ENCODE results near the gene FAIM2.
"Not testable (repeated sequence)": the region's sequence is repeated elsewhere in the genome, so short reads cannot be mapped to it uniquely, and the experiment has no call there.

The FAIM2 gene

DNA sequence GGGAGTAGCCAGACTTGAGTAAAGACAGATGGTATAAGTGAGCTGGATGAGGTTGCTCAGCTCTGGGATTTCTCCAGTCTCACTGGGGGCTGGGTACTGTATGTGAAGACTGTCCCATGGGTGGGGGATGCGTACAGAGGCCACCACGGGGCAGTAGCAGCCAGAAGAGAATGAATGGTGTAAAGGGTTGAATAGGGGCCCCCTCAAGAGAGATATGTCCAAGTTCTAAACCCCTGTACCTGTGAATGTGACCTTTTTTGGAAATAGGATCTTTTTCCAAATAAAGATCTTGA is 39.0 kb downstream of the FAIM2 start:
- H3K4me3 ChIP-seq (ENCODE audit: low read depth, low read length), result no peak overlapping the region
- TF ChIP-seq, protein P1, sequence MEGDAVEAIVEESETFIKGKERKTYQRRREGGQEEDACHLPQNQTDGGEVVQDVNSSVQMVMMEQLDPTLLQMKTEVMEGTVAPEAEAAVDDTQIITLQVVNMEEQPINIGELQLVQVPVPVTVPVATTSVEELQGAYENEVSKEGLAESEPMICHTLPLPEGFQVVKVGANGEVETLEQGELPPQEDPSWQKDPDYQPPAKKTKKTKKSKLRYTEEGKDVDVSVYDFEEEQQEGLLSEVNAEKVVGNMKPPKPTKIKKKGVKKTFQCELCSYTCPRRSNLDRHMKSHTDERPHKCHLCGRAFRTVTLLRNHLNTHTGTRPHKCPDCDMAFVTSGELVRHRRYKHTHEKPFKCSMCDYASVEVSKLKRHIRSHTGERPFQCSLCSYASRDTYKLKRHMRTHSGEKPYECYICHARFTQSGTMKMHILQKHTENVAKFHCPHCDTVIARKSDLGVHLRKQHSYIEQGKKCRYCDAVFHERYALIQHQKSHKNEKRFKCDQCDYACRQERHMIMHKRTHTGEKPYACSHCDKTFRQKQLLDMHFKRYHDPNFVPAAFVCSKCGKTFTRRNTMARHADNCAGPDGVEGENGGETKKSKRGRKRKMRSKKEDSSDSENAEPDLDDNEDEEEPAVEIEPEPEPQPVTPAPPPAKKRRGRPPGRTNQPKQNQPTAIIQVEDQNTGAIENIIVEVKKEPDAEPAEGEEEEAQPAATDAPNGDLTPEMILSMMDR (IDR thresholded peaks at IDR 0.05; ENCODE audit: insufficient read depth, low read length, missing control alignments), result no peak
- ChIA-PET CTCF (interaction anchor here (1.0 to 12.1 kb wide), 11 partner anchors 9 to 205 kb away, joined by 3 to 121 read pairs (median 17); partner anchors contain the start of gene BCDIN3D), POLR2A (no interaction called here)
- DNase-seq (ENCODE audit: low read depth, low spot score), result no peak

GRCh38 chr12:49863946-49864797 is 39.5 kb downstream of the FAIM2 start:
- no peak for DNase-seq (ENCODE audit: low read depth, low spot score)
- ChIA-PET POLR2A (no interaction called here), CTCF (interaction anchor here (0.7 to 12.1 kb wide), 11 partner anchors 8 to 206 kb away, joined by 3 to 121 read pairs (median 17); partner anchors contain the start of gene BCDIN3D)

GRCh38 chr12:49860921-49861320 is 42.8 kb downstream of the FAIM2 start:
- CTCF ChIA-PET; H3K4me3 ChIP-seq (ENCODE audit: low read depth, low read length); POLR2A ChIA-PET; DNase-seq (ENCODE audit: low read depth, low spot score): not testable (repeated sequence)

More at GRCh38 chr12:49863946-49864797, 39.5 kb downstream of the FAIM2 start:
- no peak overlapping the region for H3K4me3 ChIP-seq (ENCODE audit: low read depth, low read length)
- TF ChIP-seq, protein P1 (IDR thresholded peaks at IDR 0.05; ENCODE audit: insufficient read depth, low read length, missing control alignments), result no peak

DNA sequence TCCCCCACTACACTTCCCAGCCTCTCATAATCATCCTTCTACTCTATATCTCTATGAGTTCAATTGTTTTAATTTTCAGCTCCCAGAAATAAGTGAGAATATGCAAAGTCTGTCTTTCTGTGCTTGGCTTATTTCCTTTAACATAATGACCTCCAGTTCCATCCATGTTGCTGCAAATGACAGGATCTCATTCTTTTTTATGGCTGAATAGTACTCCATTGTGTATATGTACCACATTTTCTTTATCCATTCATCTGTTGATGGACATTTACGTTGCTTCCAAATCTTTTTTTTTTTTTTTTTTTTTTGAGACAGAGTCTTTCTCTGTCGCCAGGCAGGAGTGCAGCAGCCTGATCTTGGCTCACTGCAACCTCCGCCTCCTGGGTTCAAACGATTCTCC is 47.8 kb downstream of the FAIM2 start:
- CTCF ChIA-PET, result interaction anchor here (0.6 to 5.8 kb wide), 3 partner anchors 11 to 182 kb away, joined by 3 to 47 read pairs (median 3); no protein-coding TSS in a partner anchor
- DNase-seq (ENCODE audit: low read depth, low spot score); H3K4me3 ChIP-seq (ENCODE audit: low read depth, low read length): not testable (repeated sequence)
- POLR2A ChIA-PET, result interaction anchor here (0.6 kb wide), 1 partner anchor 152 kb away, joined by 3 read pairs; no protein-coding TSS in a partner anchor

DNA sequence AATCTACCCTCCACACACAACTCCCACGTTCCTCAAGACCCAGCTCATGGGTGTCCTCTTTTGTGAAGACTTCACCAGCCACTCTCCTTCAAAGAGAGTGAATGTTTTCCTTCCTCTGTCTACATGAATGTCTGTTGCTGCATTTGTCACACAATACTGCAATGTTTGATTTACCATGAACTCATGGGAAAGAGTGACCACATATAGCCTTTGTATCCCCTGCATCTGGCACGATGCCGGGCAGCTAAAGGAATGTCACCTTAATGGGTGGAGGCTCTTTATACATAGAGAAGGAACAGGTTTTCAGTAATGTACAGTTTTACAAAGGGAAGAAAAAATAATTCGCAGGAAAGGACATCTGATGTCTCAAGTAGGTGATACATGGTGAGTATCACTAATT is 48.7 kb downstream of the FAIM2 start:
- TF ChIP-seq, protein P1 (IDR thresholded peaks at IDR 0.05; ENCODE audit: insufficient read depth, low read length, missing control alignments), result no peak
- ChIA-PET CTCF (interaction anchor here (1.0 to 5.8 kb wide), 2 partner anchors 12 to 91 kb away, joined by 3 to 47 read pairs; no protein-coding TSS in a partner anchor), POLR2A (no interaction called here)
- DNase-seq (ENCODE audit: low read depth, low spot score), result no peak
- no peak overlapping the region for H3K4me3 ChIP-seq (ENCODE audit: low read depth, low read length)

DNA sequence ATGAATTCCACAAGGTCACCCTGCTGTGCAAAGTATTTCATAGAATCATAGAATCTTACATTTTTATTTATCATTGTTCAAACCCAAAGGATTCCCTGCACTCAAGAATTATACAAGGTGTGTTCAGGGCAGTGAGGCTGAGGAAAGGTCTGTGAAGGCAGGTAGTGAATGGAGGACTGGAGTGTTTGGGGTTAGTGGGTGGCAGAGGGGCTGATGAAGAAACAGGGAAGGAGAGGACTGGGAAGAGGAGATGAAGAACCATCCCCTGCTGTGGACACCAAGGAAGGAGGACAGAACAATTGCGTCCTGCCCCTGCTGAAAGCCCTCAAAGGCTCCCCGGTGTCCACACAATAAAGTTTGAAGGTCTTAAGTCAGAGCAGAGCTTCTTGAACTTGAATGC is 50.0 kb downstream of the FAIM2 start:
- ChIA-PET CTCF (interaction anchor here (0.7 to 5.8 kb wide), 2 partner anchors 14 to 101 kb away, joined by 3 to 47 read pairs; no protein-coding TSS in a partner anchor), POLR2A (no interaction called here)
- no peak overlapping the region for H3K4me3 ChIP-seq (ENCODE audit: low read depth, low read length)
- no peak for DNase-seq (ENCODE audit: low read depth, low spot score)
- TF ChIP-seq, protein P1 (IDR thresholded peaks at IDR 0.05; ENCODE audit: insufficient read depth, low read length, missing control alignments), result no peak

DNA sequence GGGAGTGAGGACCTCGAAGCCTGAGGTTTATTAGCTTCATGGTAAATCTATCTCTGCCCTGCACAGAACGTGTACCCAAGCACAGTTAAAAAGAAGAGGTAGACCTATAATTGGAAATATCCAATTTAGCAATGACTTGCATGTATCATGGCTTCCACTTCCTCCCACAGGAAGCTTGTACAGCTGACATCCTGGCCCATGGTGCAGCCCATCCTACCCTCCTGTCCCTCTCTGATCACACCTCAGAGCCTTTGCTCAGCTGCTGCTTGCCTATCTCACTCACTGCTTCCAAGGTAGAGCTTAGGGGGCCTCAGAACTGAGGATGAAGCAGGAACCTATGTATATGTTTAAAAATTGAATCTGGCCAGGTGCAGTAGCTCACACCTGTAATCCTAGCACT is 56.5 kb downstream of the FAIM2 start:
- DNase-seq (ENCODE audit: low read depth, low spot score), result no peak
- no peak overlapping the region for H3K4me3 ChIP-seq (ENCODE audit: low read depth, low read length)
- ChIA-PET CTCF (interaction anchor here (1.5 to 2.5 kb wide), 4 partner anchors 8 to 69 kb away, joined by 4 to 17 read pairs (median 8); no protein-coding TSS in a partner anchor), POLR2A (no interaction called here)
- TF ChIP-seq, protein P1 (IDR thresholded peaks at IDR 0.05; ENCODE audit: insufficient read depth, low read length, missing control alignments), result no peak

Data from AG04449 (cell line).